NT2/D1 (cell line): Measurements from ENCODE around the gene FYCO1.

Source experiments
- SUZ12 ChIP-seq: IDR thresholded peaks from 2 replicates; pipeline ENCODE4 v1.6.1; 2011; ENCODE audit not compliant: insufficient read length, insufficient read depth; ENCODE audit errors: extremely low read depth
- YY1 ChIP-seq: IDR thresholded peaks from 2 replicates; pipeline ENCODE4 v1.6.1; 2011; ENCODE audit not compliant: insufficient read length, insufficient read depth
- ZNF274 ChIP-seq: IDR thresholded peaks from 2 replicates; pipeline ENCODE4 v1.6.1; 2011; ENCODE audit warnings: mild to moderate bottlenecking, low read depth, low read length

- TF ChIP-seq YY1 (no peak), ZNF274 (no peak), SUZ12 (no peak)
Measured at GRCh38 chr3:45887285-45887684, 108.3 kb downstream of the FYCO1 start.
